Renal pelvis (tissue), 4 donors: ENCODE data around the gene KLHL26. TPM values are rescaled to one million over a fixed set of nuclear protein-coding genes. Genes with fewer than 3 reads are reported as not detected.

Experiments
- DNase-seq: peaks from one replicate; pipeline ENCODE4 v3.0.0-alpha.2; 2013
- polyA plus RNA-seq, 3 donors: library from polyadenylated mRNA; unstranded; fragments of 120-200 nt; gene quantifications; one replicate each; pipeline ENCODE4 v1.2.1, GENCODE V29; 2013; ENCODE audit not compliant: insufficient read length in 3 of 3

Gene KLHL26
- polyA plus RNA-seq, 3 donors: 7.6 to 11.0 (median 8.7) TPM

DNA sequence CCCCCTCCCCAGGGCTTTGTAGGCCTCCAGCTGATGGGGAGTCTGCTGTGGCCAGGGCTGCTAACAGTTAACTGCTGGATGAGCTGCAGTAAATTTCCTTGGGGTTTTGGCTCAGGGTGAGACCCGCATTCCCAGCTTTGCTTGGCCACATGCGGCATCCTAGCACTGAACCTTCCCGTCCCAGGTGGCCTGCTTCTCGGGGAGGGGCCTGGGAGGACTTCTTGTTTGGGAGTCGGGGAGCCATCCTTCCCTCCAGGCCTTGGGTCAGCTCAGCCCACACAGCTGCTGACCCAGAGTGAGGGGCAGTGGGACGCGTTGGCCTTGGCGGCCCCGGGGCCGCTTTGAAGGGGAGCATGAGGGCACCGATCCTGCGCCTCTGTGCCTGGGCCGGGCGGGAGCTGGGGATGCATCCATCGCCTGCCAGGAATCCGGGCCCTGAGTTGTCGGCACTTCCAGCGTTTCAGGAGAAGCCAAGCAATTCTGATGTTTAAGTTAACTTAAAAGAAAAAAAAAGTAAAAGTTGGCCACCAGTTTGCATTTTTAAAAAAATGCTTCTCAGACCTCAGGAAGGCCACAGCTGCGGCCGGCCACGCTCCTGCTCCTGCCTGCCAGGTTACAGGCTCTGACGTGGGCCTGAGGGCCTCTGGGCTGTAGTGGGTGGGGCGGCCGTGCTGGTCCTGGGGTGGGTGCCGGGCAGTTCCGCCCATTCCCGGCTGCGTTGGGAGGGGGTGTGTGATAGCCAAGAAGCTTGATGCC lies 74.3 kb downstream of the KLHL26 start:
- no peak for DNase-seq

DNA sequence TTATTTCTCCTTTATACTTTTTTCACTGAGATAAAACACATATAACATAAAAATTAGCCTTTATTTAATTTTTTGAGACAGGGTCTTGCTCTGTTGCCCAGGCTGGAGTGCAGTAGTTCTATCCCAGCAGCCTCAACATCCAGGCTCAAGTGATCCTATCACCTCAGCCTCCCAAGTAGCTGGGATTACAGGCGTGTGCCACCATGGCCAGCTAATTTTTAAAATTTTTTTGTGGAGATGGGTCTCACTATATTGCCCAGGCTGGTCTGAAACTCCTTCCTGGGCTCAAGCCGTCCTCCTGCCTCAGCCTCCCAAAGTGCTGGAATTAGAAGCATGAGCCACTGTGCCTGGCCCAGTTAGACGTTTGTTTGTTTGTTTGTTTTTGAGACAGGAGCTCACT lies 75.1 kb downstream of the KLHL26 start:
- no peak for DNase-seq

DNA sequence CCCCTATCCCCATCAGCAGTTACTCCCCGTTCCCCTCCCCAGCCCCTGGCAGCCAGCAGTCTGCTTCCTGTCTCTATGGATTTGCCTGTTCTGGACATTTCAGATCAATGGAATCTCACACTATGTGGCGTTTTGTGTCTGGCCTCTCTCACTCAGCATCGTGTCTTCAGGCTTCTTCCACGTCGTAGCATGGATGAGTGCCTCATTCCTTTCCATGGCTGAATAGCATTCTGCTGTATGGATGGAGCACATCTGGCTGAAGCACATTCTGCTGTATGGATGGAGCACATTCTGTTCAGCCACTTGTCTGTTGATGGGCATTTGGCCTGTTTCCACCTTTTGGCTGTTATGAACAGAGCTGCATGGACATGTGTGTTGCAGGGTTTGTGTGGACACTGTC lies 76.2 kb downstream of the KLHL26 start:
- DNase-seq: no peak

DNA sequence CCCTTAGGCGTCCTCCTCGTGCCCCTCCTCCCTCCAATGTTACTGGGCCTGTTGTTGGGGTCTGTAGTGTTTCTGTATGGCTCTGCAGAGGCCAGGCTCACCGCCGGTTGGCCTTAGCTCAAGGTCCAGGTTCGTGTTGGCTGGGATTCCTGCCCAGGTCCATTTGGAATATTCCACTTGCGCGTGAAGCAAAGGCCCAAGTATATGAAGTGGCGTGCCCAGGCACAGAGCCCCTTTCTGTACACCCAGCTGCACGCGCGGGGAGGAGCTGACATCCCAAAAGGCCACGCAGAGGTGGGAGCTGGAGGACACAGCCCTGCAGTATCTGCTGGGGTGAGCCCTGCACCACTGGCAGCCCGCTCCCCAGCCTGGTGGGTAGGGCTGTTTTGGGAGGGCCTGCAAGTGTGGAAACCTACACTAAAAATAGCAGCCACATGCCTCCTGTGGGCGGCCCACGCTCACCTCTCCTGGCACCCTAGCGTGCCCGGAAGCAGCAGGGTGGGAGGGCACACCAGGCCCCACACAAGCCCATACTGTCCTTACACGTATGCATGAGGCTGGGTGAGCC lies 76.8 kb downstream of the KLHL26 start:
- DNase-seq: no peak

DNA sequence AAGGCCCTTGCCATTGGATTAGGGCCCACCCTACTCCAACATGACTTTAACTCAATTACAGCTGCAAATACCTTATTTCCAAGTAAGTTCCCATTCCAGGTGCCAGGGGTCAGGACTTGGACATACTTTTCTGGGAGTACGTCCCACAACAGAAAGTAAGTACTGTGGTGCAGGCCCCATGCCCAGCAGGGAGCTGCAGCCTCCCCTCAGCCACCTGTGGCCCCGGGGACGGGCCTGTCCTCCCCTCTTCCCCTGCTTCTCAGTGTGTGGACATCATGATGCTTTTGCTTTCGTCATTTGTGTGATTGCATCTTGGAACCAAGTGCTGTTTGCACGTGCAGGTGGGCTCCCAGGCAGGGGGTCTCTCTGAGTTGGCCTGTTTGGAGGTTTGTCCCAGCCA lies 78.6 kb downstream of the KLHL26 start:
- no peak for DNase-seq

DNA sequence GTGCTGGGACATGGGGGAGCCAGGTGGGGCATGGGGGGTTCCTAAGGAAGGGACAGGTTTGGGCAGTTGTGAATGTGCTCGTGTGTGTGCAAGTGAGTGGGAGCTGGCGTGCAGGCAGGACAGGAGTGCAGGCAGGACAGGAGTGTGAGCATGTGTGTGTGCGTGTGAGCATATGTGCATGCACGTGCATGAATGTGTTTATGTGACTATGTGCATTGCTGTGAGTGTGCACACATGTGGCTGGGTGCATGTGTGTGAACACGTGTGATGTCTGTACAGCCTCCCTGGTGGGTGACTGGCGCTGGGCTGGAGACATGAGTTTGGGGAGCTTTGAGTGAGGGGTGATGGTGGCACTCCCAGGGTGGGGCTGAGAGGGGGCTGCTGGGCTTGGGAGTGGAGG lies 80.0 kb downstream of the KLHL26 start:
- DNase-seq: no peak

DNA sequence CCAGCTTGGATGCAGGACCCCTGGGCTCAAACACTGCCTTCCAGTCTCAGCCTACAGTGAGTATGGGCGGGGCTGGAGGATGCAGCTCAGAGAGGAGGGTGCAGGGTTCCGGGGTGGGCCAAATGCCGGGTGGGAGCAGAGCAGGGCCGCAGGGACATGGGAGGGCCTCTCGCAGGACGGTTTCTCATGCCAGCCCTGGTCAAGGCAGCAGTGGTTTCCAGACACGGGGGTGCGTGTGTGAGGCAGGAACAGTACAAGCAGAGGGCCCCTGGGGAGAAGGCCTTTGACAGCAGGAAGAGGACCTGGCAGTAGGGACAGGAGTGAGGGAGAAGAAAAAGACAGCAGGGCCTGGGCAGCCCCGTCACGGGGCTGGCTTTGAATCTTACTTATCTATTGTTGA lies 80.8 kb downstream of the KLHL26 start:
- DNase-seq: no peak

DNA sequence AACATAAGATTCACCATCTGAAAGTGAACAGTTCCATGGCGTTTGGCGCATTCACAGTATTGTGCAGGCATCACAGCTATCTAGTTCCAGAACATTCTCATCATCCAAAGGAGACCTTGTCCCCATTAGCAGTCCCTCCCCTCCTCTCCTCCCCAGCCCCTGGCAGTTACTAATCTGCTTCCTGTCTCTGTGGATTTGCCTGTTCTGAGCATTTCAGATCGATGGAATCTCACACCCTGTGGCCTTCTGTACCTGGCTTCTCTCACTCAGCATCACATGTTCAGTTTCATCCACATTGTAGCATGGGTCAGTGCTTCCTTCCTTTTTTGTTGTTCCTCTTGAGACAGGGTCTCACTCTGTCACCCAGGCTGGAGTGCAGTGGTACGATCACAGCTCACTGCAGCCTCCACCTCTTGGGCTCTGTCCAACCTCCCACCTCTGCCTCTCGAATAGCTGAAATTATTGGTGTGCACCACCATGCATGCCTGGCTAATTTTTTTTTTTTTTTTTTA lies 81.2 kb downstream of the KLHL26 start:
- DNase-seq: no peak

DNA sequence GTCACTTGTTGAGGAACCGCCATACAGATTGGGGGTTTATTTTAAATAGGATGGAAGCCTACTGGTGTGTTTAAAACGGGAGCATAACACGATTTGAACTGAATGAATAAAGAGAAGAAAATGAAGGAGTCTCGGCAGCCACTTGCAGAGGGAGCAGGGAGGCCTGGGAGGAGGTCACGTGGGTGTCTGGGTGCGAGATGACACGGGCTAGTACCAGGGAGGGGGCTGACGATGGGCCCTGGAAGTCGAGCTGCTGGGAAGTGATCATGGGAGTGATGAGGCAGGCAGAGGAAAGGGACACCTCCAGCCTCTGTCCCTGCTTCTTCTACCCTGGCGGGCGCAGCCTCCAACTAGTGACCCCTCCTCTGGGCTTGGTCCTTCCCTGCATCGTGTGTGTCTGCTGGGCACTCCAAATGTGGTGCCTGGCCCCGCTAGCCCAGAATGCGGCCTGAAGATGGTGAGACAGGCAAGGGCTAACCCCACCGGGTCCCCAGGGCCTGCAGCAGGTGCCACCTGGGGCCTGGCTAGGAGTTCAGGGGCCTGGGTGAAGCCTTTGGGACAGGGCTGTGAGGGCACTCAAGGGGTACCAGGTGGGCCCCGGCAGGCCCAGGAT lies 82.1 kb downstream of the KLHL26 start:
- no peak for DNase-seq

DNA sequence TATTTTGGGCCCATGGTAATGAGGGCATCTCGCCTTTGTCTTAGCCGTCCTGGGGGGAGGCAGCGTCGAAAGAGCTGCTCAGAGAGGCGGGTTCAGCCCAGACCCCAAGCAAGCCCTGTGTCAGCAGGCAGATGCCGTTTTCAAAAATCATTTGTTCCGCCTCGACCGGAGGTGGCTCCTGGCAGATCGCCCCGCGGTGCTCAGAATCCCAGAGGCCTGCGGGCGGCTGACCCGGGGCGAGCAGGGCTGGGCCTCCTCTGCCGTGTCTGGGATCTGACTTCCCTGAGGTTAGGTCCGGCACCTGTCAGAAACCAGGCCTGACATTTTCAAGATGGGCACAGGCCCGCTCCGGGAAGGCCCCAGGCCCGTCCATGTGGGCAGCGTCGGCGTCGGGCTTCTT lies 82.7 kb downstream of the KLHL26 start:
- no peak for DNase-seq

Other genes with a start within 250 kb of the KLHL26 start
- gene LRRC25, start 239.4 kb upstream of the KLHL26 start, polyA plus RNA-seq: 1 to 10 TPM in 1 of 3 donors, under 1 TPM in 2; 0.87 to 1.2 (median 0.98) TPM
- gene SSBP4, start 217.6 kb upstream of the KLHL26 start, polyA plus RNA-seq: 100 to 1,000 TPM in 2 of 3 donors, 10 to 100 TPM in 1; 99.9 to 117 (median 117) TPM
- 100 to 1,000 TPM; 115 to 147 (median 133) TPM for gene ISYNA1, start 198.9 kb upstream of the KLHL26 start, polyA plus RNA-seq
- 10 to 100 TPM in 2 of 3 donors, 1 to 10 TPM in 1; 9.9 to 12.2 (median 12.0) TPM for gene ELL, start 115.0 kb upstream of the KLHL26 start, polyA plus RNA-seq
- 100 to 1,000 TPM; 178 to 222 (median 219) TPM for gene FKBP8, start 93.5 kb upstream of the KLHL26 start, polyA plus RNA-seq
- 10 to 100 TPM; 60.8 to 70.3 (median 67.5) TPM for gene KXD1, start 79.2 kb upstream of the KLHL26 start, polyA plus RNA-seq
- 100 to 1,000 TPM; 738 to 924 (median 787) TPM for gene UBA52, start 65.2 kb upstream of the KLHL26 start, polyA plus RNA-seq
- 10 to 100 TPM; 33.3 to 51.5 (median 41.9) TPM for gene REX1BD, start 48.2 kb upstream of the KLHL26 start, polyA plus RNA-seq
- gene CRLF1, start 30.2 kb upstream of the KLHL26 start, polyA plus RNA-seq: 1 to 10 TPM; 4.5 to 4.8 (median 4.7) TPM
- gene TMEM59L, start 24.2 kb upstream of the KLHL26 start, polyA plus RNA-seq: 1 to 10 TPM; 1.8 to 3.5 (median 3.3) TPM
- 10 to 100 TPM; 23.2 to 30.1 (median 23.7) TPM for gene CRTC1, start 46.7 kb downstream of the KLHL26 start, polyA plus RNA-seq
- gene COMP, start 154.3 kb downstream of the KLHL26 start, polyA plus RNA-seq: under 1 TPM; 0.10 to 0.56 (median 0.22) TPM
- 10 to 100 TPM; 54.6 to 66.1 (median 63.8) TPM for gene UPF1, start 194.9 kb downstream of the KLHL26 start, polyA plus RNA-seq